ENCODE data around the gene WWOX. TPM values are rescaled to one million over a fixed set of nuclear protein-coding genes. Genes with fewer than 3 reads are reported as not detected.

The WWOX gene
- total RNA-seq, 3 donors from 2014 or later (not counting 1 experiment from before 2014, with no cell fraction given) = 21.0 to 29.8 (median 27.0) TPM

DNA sequence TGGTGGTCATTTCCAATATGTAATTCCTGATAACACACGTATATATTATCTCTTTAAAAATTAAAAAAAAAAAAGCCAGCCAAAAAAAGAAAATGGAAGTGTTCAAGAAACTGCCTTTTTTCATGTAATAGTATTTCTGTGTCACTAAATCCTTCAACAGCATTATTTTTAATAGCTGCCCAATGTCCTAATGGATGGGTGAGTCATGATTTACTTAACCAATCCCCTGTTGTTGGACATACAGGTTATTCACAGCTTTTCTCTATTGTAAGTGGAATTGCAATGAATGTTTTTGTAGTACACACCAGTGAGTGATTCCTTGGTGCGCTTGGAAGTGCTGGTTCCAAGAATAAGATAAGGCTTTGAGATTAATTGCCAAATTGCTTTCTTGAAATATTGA lies 124.9 kb downstream of the WWOX start:
- TF ChIP-seq, protein P1, sequence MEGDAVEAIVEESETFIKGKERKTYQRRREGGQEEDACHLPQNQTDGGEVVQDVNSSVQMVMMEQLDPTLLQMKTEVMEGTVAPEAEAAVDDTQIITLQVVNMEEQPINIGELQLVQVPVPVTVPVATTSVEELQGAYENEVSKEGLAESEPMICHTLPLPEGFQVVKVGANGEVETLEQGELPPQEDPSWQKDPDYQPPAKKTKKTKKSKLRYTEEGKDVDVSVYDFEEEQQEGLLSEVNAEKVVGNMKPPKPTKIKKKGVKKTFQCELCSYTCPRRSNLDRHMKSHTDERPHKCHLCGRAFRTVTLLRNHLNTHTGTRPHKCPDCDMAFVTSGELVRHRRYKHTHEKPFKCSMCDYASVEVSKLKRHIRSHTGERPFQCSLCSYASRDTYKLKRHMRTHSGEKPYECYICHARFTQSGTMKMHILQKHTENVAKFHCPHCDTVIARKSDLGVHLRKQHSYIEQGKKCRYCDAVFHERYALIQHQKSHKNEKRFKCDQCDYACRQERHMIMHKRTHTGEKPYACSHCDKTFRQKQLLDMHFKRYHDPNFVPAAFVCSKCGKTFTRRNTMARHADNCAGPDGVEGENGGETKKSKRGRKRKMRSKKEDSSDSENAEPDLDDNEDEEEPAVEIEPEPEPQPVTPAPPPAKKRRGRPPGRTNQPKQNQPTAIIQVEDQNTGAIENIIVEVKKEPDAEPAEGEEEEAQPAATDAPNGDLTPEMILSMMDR (IDR thresholded peaks at IDR 0.05) = no peak
- H3K27ac Mint-ChIP-seq = no peak overlapping the region
- intact Hi-C loops (cut with micrococcal nuclease) = no loop called here
- DNase-seq = no peak
- no peak overlapping the region for H3K4me3 Mint-ChIP-seq
- WGBS (ENCODE audit: insufficient coverage) = 100% methylated on average over 1 of the region's 2 CpGs
- no peak overlapping the region for H3K4me3 ChIP-seq (ENCODE audit: low read length)
- no peak for ATAC-seq
- no peaks in the 10 kb centered on the region for H3K36me3 Mint-ChIP-seq
- no peaks in the 10 kb centered on the region for H3K27me3 ChIP-seq (ENCODE audit: control insufficient read depth, insufficient read depth, low read length)
- H3K36me3 ChIP-seq (ENCODE audit: control insufficient read depth, insufficient read depth, low read length) = no peaks in the 10 kb centered on the region
- H3K27me3 Mint-ChIP-seq (ENCODE audit: low read depth in 2 of 2) = no peaks in the 10 kb centered on the region
- H3K4me1 ChIP-seq (ENCODE audit: control insufficient read depth, insufficient read depth, low read length) = no peaks in the 10 kb centered on the region
- no peaks in the 10 kb centered on the region for H3K9me3 Mint-ChIP-seq
- no peaks in the 10 kb centered on the region for H3K4me1 Mint-ChIP-seq
- H3K27ac ChIP-seq (ENCODE audit: low read length) = no peak overlapping the region
- H3K9me3 ChIP-seq (ENCODE audit: control insufficient read depth, insufficient read depth, low read length) = no peaks in the 10 kb centered on the region

DNA sequence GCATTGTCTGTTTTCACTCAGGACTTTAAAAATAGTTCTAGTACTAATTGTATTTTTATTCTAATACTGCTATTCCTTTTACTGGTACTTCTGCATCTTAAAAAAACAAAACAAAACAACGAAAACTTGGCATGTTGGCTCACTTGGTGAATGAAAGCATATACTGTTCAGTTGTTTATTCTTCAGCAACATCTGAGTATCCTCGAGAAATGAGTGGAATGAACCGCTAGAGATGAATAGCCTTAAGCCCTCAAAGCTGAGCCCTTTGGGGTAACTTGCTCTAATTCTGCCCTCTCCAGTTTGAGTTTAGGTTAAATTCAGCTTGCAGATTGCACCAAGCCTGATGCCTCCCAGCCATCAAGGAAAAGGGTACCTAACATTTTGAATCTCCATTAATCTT lies 126.5 kb downstream of the WWOX start:
- Histone ChIP-seq H3K27me3 (ENCODE audit: control insufficient read depth, insufficient read depth, low read length) (no peaks in the 10 kb centered on the region), H3K27ac (ENCODE audit: low read length) (no peak overlapping the region), H3K4me1 (ENCODE audit: control insufficient read depth, insufficient read depth, low read length) (no peaks in the 10 kb centered on the region), H3K9me3 (ENCODE audit: control insufficient read depth, insufficient read depth, low read length) (no peaks in the 10 kb centered on the region), H3K36me3 (ENCODE audit: control insufficient read depth, insufficient read depth, low read length) (no peaks in the 10 kb centered on the region), H3K4me3 (ENCODE audit: low read length) (no peak overlapping the region)
- DNase-seq = no peak
- TF ChIP-seq, protein P1 (IDR thresholded peaks at IDR 0.05) = no peak
- intact Hi-C loops (cut with micrococcal nuclease) = no loop called here
- no peak overlapping the region for H3K4me3 Mint-ChIP-seq
- H3K4me1 Mint-ChIP-seq = no peaks in the 10 kb centered on the region
- H3K27me3 Mint-ChIP-seq (ENCODE audit: low read depth in 2 of 2) = no peaks in the 10 kb centered on the region
- no peaks in the 10 kb centered on the region for H3K9me3 Mint-ChIP-seq
- no peak for ATAC-seq
- 90% methylated on average over 3 of the region's 3 CpGs for WGBS (ENCODE audit: insufficient coverage)
- H3K36me3 Mint-ChIP-seq = no peaks in the 10 kb centered on the region
- H3K27ac Mint-ChIP-seq = no peak overlapping the region

GRCh38 chr16:78227855-78228254 lies 128.4 kb downstream of the WWOX start:
- Mint-ChIP-seq H3K4me3 (no peak overlapping the region), H3K27ac (no peak overlapping the region), H3K4me1 (no peaks in the 10 kb centered on the region), H3K27me3 (ENCODE audit: low read depth in 2 of 2) (no peaks in the 10 kb centered on the region), H3K9me3 (no peaks in the 10 kb centered on the region), H3K36me3 (no peaks in the 10 kb centered on the region)
- Histone ChIP-seq H3K4me3 (ENCODE audit: low read length) (no peak overlapping the region), H3K36me3 (ENCODE audit: control insufficient read depth, insufficient read depth, low read length) (no peaks in the 10 kb centered on the region), H3K9me3 (ENCODE audit: control insufficient read depth, insufficient read depth, low read length) (no peaks in the 10 kb centered on the region), H3K4me1 (ENCODE audit: control insufficient read depth, insufficient read depth, low read length) (no peaks in the 10 kb centered on the region), H3K27ac (ENCODE audit: low read length) (no peak overlapping the region), H3K27me3 (ENCODE audit: control insufficient read depth, insufficient read depth, low read length) (no peaks in the 10 kb centered on the region)
- TF ChIP-seq, protein P1 (IDR thresholded peaks at IDR 0.05) = no peak
- no peak for ATAC-seq
- intact Hi-C loops (cut with micrococcal nuclease) = no loop called here
- WGBS (ENCODE audit: insufficient coverage) = 97% methylated on average over 3 of the region's 3 CpGs
- DNase-seq = peak in 1 of 2 donors; percentile 7

DNA sequence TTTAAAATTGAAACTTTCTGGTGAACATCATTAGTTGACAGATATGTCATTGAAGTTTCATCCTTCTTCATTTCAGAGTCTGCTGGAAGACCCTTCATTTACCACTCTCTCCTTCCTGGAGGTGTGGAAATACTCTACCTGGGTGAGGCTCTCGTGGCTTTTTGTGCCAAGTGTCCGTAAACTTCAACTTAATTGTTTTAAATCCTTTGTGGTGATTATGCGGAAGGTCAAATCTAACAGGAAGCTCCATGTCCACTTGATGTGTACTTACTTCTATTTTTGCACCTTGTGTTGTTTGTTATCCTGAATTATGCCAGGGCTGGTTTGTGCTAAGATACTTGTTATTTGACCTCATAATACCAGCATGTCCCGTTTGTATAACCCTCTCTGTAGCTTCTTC lies 129.2 kb downstream of the WWOX start:
- 92% methylated on average over 3 of the region's 4 CpGs for WGBS (ENCODE audit: insufficient coverage)
- Histone ChIP-seq H3K9me3 (ENCODE audit: control insufficient read depth, insufficient read depth, low read length) (no peaks in the 10 kb centered on the region), H3K36me3 (ENCODE audit: control insufficient read depth, insufficient read depth, low read length) (no peaks in the 10 kb centered on the region), H3K27ac (ENCODE audit: low read length) (no peak overlapping the region), H3K27me3 (ENCODE audit: control insufficient read depth, insufficient read depth, low read length) (no peaks in the 10 kb centered on the region), H3K4me3 (ENCODE audit: low read length) (no peak overlapping the region), H3K4me1 (ENCODE audit: control insufficient read depth, insufficient read depth, low read length) (no peaks in the 10 kb centered on the region)
- no peak for ATAC-seq
- TF ChIP-seq, protein P1 (IDR thresholded peaks at IDR 0.05) = no peak
- no peaks in the 10 kb centered on the region for H3K36me3 Mint-ChIP-seq
- intact Hi-C loops (cut with micrococcal nuclease) = no loop called here
- no peak overlapping the region for H3K4me3 Mint-ChIP-seq
- no peaks in the 10 kb centered on the region for H3K27me3 Mint-ChIP-seq (ENCODE audit: low read depth in 2 of 2)
- H3K27ac Mint-ChIP-seq = no peak overlapping the region
- no peak for DNase-seq
- no peaks in the 10 kb centered on the region for H3K4me1 Mint-ChIP-seq
- H3K9me3 Mint-ChIP-seq = no peaks in the 10 kb centered on the region

Measured in natural killer cell (primary cell).